ENCODE results near the gene HTR2A.
A peak's percentile ranks its signal among the peaks of the same experiment; 100 is the strongest.
"Not testable (repeated sequence)": the region's sequence is repeated elsewhere in the genome, so short reads cannot be mapped to it uniquely, and the experiment has no call there.

The HTR2A gene

DNA sequence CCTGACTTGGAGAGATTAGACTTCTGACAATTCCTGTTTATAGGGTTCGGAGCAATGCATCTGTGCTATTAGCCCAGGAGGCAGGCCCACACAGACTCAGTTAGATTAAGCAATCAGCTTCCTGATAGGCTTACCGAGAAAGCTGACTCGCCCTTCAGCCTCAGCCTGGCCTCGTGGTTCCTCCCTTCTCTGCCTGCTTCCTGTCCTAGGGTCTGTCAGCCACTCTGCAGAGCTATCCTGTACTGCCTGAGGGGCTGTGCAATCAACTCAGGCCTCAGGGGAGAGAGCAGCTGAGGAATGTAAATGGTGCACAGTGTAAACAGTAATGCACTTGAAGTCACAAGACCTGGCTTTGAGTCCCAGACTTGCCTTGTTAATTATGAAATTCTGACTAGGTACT lies 30.7 kb downstream of the HTR2A start:
- no peak for DNase-seq

DNA sequence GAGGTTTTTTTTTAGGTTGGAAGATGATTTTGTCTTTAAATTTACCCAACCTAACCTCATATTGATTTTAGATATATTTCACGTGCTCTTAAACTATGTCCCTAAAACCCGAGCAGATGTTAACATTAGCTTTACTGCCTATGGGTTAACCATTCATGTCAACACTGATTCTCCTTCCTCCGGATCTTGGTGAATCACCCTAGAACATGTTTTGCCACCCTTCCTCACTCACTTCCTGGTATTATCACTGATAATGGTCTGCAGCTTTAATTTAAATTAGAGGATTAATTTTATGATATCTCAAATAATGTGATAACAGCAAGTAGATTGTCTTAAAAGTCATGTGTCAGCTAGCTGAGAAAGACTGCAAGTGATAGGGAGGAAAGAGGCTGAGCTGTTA lies 31.9 kb downstream of the HTR2A start:
- no peak for DNase-seq

GRCh38 chr13:46861959-46862358 lies 34.9 kb downstream of the HTR2A start:
- DNase-seq, result no peak

DNA sequence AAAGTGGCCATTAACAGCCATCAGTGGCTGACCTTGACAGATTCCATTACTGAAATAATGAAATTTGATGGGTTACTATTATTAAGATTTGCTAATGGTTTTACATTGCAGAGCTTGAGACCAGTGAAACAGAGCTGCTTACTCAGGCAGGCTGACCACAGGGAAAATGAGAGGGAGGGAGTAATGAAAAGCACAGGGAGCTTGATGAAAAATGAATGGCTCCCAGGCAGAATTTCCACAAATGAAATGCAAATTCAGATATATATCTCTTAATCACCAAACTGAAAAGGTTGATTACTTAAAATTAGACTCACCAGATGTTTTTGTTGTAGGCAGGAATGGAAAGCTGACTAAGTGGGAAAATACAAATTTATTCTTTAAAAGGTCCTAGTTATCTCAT lies 36.1 kb downstream of the HTR2A start:
- no peak for DNase-seq

DNA sequence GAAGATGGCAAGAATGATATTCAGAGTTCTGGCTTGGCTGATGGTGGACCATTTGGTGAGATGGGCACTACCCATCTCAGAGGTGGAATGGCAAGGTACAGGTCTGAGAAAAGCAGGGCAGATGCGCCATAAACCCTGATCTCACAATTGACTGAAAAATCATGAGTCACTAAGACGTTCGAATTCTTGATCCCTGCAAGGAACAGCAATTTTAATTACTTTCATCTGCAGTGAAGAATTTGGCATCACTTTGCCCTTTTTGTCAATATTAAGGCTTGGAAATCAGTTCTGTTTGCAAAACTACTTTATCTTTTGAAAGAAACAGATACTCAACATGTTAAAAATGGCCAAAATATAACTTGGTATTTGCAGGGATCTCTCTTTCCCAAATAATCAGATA lies 38.1 kb downstream of the HTR2A start:
- no peak for DNase-seq

DNA sequence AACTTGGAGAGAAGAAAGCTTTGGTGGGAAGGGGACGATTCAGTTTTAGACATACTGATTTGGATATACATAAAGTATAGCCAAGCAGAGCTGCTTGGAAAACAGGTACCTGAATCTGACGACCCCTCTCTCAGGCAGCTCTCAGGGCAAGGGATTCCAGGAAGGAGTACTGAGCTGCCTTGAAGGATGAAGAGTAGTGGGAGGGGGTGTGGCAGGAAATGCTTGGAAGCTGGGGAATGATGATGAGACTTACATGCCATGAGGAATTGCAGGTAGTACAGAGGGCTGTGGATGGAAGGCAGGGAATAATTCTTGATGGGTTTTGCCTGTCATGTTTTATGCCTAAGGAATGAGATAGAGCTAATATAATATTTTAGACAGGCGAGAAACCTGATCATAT lies 38.7 kb downstream of the HTR2A start:
- DNase-seq, result no peak

GRCh38 chr13:46855664-46856063 lies 41.2 kb downstream of the HTR2A start:
- no peak for DNase-seq

- no peak for DNase-seq
Observed at GRCh38 chr13:46855166-46855565, 41.7 kb downstream of the HTR2A start.

GRCh38 chr13:46852168-46852567 lies 44.7 kb downstream of the HTR2A start:
- DNase-seq, result no peak

DNA sequence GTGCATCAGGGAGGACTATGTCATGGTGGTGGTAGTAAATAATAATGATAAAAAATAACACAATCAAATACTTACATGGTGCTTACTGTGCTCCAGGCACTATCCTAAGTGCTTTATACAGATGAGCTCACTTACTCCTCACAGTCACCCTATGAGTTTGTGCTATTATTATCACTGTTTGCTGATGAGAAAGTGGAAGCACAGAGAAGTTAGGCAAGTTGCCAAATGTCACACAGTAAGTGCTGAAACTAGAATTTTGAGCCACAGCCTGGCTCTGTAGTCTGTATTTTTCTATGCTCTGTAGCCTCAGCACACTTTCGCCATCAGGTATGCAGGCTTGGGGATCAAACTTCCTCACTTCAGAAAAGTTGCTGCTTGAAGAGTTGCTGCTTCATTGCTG lies 46.6 kb downstream of the HTR2A start:
- DNase-seq, result no peak

GRCh38 chr13:46846726-46847125 lies 50.1 kb downstream of the HTR2A start:
- no peak for DNase-seq

DNA sequence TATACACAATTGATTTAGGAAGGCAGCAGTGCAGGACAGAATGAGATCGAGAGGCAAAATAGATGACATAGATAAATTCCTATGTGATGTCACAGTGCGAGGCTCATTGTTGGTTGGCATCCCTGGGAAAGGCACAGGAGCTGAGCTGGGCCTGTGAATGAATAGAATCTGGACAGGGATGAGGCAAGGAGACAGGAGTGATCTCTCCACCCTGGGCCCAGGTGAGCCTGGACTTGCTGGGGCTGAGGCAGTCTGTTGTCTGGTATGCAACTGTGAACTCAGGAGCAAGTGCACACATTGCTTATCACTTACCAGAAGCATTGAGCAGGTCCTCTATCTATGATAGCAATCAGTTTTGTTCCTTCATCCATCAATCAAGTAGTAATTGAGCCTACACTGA lies 51.7 kb downstream of the HTR2A start:
- DNase-seq, result no peak

DNA sequence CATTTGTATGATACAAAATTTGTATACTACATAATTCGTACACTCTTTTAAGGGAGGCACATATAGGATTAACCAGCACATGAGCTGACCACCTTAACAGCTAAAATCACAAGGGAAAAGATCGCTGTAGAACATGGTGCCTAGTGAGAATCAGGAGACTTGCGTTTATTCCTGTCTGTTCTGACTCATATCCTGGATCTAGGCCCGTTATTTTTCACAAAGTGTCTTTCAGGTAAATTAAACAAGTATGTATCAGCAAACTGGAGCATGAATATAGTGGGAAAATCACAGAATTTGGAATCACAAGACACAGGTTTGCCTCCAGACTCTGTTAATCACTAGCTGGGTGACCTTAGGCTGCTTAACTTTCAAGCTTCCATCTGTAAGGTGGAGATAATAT lies 52.4 kb downstream of the HTR2A start:
- no peak for DNase-seq

GRCh38 chr13:46839399-46839798 lies 57.5 kb downstream of the HTR2A start:
- DNase-seq, result no peak

GRCh38 chr13:46834657-46835056 lies 62.2 kb downstream of the HTR2A start:
- DNase-seq, result no peak

DNA sequence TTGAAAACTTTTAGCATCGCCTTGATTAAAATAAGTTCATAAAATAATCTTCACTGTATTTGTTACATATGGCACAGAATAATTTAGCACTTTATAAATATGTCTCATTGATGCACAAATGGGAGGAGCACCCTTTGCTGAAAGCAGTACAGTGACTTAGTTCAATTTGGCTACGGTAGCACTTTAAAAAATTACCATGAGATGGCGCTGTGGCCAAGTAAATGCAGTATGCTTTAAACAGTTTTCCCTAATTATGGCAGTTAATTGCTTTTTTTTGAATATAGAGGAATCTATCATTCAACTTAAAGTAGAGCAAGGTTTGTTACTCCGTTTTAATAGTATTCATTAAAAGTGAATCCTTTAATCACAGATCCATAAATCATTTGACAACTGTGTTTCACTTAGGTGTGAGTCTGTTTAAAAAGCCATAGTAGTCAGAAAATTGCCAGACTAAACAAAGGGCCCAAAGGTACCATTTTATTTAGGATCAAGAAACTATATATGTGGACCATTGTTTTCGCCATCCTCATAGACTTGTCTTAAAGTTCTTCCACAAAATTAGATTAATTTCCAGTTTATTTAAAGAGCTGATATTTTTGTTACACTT lies 65.2 kb downstream of the HTR2A start:
- peak; percentile 7 for DNase-seq

DNA sequence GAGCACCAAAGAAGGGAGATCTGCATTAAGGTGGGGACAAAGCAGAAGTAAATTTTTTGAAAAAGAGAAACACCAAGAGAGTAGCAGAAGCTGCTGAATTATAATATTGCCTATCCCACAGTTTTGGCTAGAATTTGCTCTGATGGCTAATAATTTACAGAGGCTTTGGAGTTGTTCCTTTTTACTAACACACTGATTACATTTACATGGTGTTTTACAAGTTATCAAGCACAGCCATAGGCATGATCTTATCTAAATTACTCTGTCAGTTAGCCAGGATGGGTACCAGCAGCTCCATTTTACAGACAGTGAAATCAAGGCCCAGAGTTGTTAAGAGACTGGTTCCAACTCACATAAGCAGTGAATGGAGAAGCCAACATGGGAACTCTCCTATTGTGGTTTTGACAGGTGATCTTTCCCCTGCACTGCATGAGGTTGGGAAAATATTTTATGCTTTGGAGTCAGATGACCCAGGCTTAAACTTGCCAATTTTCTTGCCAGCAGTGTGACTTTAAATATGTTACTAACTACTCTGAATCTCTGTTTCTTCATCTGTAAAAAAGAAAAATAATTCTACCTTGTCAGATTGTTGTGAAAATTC lies 66.3 kb downstream of the HTR2A start:
- no peak for DNase-seq

DNA sequence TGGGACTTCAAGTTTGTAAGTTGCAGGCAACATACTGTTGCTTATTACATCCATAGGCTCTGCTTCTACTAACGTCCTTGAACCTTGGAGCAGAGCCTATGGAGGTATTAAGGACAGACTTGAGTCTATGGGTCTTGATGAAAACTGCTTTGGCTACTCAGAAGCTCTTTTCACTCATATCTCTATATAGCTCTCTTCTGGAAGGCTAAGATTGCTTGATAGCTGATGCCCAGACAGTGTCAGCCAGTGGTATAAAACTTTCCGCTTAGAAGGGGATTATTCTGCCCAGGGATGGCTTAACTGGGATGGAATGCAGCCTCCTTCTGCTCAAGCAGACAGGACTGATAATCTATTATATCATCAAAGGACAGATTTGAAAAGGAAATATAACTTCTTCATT lies 74.3 kb downstream of the HTR2A start:
- no peak for DNase-seq

DNA sequence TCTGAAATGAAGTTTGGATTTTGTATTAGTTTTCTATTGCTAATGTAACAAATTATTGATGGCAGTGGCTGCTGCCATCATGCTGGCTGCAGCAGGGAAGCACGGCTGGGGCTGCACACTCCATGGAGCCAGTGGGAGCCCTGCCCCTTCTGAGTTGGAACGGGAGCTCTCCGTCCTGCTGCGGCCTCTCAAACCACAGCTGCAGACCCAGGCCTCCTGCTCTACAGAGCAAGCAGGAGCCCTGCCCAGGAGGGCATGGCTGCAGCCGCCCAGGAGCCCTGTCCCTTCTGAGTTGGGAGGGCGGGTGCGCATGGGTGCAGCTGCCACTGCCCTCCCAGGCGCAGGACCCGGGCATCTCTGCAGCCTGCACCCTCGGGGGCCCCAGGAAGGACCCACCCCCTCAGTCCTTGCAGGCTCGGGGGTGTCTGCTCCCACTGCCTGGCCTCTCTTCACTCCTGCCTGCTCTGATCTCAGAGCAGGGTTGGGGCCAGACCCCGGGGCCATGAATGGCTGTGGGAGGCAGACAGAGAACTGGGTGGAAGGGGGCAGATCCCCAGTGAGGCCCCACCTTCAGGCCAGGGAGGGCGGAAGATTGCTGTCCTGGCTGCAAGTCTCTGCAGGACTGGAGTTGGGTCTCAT lies 78.9 kb downstream of the HTR2A start:
- no peak for DNase-seq

DNA sequence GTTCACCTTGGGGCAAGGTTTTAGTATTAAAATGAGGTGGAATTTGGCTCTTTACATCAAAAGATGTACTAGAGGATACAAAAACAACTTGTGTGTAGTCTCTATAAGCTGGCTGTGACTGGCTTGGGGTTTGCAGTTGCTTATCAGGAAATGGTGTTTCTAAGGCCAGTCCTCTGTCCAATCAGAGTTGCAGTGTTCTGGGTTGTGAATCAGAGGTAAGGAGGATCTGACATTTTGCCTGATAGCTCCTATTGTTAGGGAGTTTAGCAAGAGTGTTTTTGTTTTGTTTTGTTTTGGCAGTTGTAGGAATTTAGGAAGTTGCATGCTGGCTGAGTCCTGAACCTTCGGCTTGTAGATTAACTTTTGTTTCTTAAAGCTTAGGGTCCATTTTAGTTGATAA lies 79.8 kb downstream of the HTR2A start:
- DNase-seq, result no peak

DNA sequence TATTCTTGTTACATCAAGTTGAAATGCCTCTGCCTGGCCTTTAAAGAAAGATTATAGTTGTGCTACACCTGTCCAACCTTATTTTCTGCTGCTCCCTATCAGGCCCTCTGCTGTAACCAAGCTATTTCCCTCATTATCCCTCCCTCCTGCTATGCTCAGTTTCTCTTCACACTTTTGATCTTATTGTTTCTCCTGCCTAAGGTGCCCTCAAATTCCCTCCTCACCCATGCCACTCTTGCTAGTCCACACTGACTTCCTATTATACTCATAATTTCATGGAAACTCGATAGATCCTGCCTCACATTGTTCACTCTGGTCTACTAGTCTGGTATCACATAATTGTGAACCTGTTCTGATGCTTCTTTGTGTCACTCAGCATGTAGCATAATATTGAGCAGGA lies 80.5 kb downstream of the HTR2A start:
- DNase-seq, result no peak

DNA sequence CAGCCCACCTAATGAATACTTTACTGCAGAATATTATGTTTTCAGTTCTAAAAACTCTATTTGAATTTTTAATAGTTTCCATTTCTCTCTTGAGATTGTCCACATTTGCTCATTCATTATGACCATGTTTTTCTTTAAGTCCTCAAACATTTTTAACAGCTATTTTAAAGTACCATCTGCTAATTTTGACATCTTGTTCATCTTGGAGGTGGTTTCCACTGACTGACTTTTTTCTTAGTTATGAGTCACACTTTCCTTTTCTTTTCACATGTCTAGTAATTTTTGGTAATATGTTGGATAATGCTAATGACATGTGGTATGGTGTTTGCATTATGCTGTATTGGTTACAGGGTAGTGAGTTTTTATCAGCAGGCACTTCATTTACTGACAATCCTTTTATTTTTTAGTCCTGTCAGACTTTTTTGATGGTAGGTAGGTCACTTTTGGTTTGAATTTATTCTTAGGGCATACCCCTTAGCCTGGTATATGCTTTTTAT lies 84.5 kb downstream of the HTR2A start:
- no peak for DNase-seq

DNA sequence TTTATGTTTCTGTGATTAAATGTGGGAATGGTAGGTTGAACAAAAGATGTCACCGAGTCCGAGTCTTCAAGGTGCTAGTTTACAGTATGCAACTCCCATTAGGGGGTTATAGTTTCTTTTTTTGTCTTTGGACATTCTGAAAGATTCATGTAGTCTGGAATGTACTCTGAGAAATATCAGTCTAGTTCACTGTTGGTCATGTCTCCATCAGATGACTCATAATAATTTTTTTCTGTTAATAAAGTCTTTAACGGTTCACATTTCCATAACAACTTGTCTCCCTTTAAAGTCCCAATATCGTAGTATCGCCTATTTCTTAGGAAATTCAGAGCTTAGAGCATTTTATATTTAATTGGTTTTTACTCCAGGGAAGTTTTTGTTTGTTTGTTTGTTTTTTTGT lies 86.4 kb downstream of the HTR2A start:
- DNase-seq, result no peak

- DNase-seq, result not testable (repeated sequence)
Observed at GRCh38 chr13:46804921-46805320, 91.9 kb downstream of the HTR2A start.

GRCh38 chr13:46804391-46804815 lies 92.5 kb downstream of the HTR2A start:
- DNase-seq, result no peak

Data from CD4-positive, alpha-beta T cell treated with Interleukin-6 for 4 hours (primary cell).